ENCODE measurements around the gene FAM240A. TPM values are rescaled to one million over a fixed set of nuclear protein-coding genes. Genes with fewer than 3 reads are reported as not detected.

FAM240A gene
- total RNA-seq, 2 experiments from 2014 or later, result not detected

DNA sequence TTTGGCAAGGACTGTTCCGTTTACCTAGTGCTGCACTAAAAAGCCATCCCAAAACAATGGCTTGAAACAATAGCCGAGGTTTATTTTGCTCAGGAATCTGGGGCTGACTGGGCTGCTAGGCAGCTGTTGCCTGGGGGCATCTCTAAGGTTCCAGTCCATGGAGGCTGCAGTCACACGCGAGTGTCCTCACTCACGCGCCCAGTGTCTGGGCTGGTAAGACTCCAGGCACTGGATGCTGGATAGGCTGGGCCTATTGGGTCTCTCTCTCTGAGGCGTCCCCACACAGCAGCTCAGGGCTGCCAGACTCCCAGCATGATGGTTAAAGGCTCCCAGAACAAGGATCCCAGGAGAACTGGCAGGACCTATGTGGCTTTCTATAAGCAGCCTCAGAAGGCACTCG lies 47.0 kb downstream of the FAM240A start:
- CTCF ChIA-PET, result interaction anchor here (1.5 kb wide), 1 partner anchor 170 kb away, joined by 3 read pairs; no protein-coding TSS in a partner anchor
- POLR2A ChIA-PET, result no interaction called here

DNA sequence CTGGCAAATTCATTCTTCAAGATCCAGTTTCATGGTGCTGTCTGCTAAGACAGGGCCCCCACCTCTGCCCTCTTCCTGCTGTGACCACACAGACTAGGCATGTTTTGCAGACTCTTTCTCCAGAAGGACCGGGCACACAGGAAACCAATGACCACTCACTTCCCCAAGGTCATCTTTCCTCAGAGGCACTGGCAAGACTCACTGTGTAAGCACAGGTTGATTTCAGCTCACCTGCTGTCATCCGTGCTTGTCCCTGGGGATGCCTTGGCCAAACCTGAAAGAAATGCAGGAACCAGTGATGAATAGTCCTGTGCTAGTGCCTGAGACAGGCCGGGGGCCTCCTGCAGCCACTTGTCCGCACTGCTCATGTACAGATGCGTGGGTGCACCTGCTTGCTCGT lies 47.7 kb downstream of the FAM240A start:
- POLR2A ChIA-PET, result no interaction called here
- CTCF ChIA-PET, result interaction anchor here (1.5 kb wide), 1 partner anchor 171 kb away, joined by 3 read pairs; no protein-coding TSS in a partner anchor

- CTCF ChIA-PET, result no interaction called here
Observed at GRCh38 chr3:46660543-46661523, 48.5 kb downstream of the FAM240A start.

GRCh38 chr3:46661776-46662766 lies 49.7 kb downstream of the FAM240A start:
- CTCF ChIA-PET, result no interaction called here
- POLR2A ChIA-PET, result no interaction called here

More at GRCh38 chr3:46660543-46661523, 48.5 kb downstream of the FAM240A start:
- POLR2A ChIA-PET, result no interaction called here

GRCh38 chr3:46662771-46663551 lies 50.6 kb downstream of the FAM240A start:
- CTCF ChIA-PET, result no interaction called here
- POLR2A ChIA-PET, result no interaction called here

- CTCF ChIA-PET, result interaction anchor here (1.4 kb wide), 1 partner anchor 175 kb away, joined by 3 read pairs; no protein-coding TSS in a partner anchor
- POLR2A ChIA-PET, result no interaction called here
Observed at GRCh38 chr3:46663591-46664135, 51.3 kb downstream of the FAM240A start.

DNA sequence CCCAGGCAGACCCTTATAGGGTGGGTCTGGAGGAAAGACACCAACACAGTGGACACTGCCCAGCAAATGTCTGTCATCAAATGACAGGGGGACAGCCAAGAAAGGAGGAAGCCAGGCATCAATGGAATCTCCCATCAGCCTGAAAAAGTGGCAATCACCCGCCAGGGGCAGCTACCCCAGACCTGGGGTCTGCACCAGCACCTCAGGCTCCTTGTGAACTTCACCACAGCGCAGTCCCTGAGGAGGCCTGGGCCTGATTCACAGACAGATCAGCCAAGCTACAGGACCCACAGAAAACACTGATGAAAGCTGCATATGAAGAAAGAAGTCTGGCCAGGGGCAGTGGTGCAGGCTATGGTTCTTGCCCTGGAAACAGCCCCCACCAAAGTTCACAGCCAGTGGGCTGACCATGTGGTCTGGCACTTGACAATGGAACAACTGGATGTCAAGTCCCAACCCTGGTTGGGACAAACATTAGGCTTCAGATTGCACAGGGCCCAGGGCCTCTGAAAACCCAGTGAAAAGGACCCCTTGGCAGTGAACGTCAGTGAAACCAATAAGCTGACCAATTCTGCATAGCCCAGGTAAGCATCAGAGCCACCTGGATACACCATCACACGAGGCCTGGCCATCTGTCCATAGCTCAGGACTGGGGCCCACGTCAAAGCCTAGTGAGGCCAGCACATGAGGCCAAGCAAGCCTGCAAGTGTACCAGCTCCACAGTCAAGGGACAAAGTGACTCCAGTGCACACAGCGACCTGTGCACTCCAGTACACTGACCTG lies 52.1 kb downstream of the FAM240A start:
- ChIA-PET POLR2A (no interaction called here), CTCF (interaction anchor here (1.4 kb wide), 1 partner anchor 176 kb away, joined by 3 read pairs; no protein-coding TSS in a partner anchor)

DNA sequence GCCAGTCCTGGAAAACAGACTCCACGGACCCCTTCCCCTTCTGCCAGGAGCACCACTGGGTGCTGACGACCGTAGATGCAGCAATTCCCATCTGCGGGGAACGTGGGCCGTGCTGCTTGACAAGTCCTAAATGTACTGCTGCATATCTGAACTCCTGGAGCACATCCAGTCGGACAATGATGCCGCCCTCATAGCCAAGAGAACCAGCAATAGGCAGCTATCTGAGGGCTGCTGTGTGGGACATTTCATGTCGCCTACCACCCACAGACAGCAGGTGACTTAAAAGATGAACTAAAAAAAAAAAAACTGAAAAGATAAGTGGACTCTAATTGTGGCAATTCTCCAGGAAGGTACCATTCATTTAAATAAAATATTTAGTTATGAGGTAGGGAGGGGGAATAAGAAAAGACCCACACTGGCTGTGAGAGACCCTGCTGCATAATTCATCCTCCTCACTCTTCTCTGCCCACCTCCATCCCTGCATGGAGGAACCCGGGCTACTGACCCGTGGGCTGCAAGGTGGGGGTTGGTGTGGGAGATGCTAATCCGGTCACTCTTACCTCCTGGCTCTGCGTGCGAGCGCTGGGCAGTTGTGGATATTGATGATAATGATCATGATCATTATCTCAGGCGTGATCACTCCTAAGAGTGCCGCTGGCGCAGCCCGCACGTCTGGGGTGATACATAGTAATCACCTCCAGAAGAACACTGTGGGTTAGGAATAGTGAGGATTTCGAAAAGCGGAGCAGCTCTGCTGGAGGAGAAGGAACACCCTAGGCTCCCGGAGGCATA lies 52.8 kb downstream of the FAM240A start:
- ChIA-PET CTCF (interaction anchor here (1.4 kb wide), 1 partner anchor 177 kb away, joined by 3 read pairs; no protein-coding TSS in a partner anchor), POLR2A (no interaction called here)

GRCh38 chr3:46665763-46666452 lies 53.6 kb downstream of the FAM240A start:
- CTCF ChIA-PET, result no interaction called here
- POLR2A ChIA-PET, result interaction anchor here (0.6 kb wide), 1 partner anchor 476 kb away, joined by 3 read pairs; no protein-coding TSS in a partner anchor

DNA sequence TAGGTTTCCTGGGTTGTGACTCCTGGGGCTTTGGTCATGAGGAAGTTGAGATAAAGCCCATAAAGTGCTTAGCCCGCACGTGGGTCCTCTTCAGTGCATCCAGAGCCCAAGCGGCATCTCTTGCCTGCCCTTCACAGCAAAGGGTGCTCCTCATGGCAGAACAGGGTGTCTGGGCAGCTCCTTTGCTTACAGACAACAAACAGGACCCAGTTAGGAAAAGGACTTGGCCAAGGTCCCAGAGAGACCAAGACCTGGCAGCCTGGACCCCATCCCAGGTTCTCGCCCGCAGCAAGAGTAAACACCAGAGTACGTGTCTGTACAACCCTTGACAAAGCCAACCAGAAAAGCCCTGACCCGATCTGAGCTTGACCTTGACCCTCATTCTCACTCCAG lies 54.1 kb downstream of the FAM240A start:
- ChIA-PET CTCF (no interaction called here), POLR2A (interaction anchor here (0.6 kb wide), 1 partner anchor 475 kb away, joined by 3 read pairs; no protein-coding TSS in a partner anchor)

DNA sequence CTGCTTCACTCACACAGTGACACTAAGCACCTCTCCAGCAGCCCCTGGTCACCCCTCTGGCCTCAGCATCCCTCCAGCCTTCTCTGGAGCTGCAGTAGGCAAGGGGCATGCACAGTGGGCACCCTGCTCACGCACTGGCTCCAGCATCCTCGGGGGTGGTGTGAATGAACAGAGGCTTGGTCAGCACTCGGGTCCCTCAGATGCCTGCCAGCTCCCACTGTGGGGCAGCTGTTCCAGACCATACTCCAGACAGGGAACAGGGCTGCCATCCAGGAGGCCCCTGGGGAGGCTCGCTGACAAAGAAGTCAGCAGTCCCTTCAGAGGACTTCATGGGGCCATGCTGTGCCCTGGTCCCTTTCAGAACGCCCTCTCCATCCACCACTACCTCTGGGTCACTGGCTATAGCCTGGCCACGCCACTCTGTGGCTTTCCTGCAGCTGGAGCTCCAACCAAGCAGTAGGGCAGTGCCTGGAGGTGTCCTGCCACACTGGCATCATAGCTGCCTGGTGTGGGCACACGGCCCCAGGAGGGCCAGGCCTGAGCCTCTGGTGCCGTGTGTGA lies 54.8 kb downstream of the FAM240A start:
- ChIA-PET POLR2A (no interaction called here), CTCF (no interaction called here)

DNA sequence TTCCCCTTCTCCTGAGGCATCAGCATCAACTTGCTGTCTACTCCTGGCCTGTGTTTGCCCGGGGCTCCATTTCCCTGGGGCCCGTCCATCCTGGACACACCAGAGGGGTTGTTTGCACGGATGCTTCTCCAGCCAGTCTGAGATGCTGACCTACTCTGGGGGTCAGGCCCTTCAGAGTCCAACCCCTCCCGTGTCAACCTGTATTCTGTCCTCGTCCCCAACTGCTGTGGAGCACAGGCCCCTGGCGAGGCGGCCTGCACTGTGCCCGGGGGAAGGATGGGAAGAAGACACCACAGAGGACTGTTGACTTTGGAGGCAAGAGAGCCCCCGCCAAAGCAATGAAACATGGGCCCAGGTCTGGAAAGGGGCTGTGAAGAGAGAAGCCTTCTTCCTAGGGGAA lies 55.3 kb downstream of the FAM240A start:
- CTCF ChIA-PET, result no interaction called here
- POLR2A ChIA-PET, result no interaction called here

GRCh38 chr3:46668116-46668515 lies 55.8 kb downstream of the FAM240A start:
- POLR2A ChIA-PET, result no interaction called here
- CTCF ChIA-PET, result no interaction called here

DNA sequence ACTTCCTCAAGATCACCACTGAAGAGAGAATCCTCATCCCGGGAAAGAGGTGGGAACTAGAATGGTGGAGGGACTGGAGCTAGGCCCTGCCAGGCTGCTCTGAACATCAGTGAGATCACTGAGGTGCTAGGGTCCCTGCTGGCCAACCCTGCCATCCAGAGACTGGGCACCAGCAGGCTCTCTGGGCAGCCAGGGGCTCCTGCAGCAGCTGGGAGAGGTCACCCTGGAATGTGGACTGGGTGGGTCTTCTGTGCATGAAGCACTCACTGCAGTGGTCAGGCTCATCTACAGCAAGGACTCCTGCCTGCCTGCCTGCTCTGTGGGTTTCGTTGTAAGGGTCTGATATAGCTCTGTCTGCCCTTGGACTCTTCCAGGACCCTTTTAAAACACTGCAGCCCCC lies 56.3 kb downstream of the FAM240A start:
- ChIA-PET CTCF (no interaction called here), POLR2A (no interaction called here)

DNA sequence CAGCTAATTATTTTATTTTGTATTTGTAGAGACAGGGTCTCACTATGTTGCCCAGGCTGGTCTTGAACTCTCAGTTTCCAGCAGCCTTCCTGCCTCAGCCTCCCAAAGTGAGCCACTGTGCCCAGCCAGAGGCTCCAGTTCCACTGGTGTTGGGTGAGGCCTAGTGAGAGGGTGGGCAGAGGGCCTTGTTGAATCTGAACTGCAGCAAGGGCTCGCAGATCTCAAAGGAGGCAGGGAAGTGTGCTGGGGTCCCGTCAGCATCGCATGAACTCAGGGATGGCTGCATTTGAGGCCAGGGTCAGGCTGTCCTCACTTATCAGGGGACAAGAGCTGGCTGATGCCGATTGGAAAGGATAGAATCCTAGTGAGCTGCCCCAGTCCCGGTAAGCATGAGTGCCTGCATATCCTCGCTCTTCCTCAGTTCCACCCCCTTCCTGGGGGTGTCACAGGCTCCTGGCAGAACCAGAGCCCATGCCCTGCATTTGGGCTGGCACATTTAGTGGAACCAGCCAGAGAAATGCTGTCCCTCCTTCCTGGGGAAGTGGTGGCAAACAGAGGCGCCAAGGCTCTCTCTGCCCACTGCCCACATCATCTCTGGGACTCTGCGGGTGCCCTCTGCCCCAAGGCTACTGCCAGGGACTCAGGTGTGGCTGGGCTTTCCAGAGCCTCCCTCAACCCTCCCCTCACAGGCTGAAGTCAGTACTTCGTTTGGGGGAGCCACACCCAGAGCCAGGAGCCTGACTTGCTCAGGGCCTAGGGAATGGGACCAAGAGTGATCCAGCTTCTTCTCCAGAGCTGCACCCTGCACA lies 57.1 kb downstream of the FAM240A start:
- ChIA-PET CTCF (no interaction called here), POLR2A (no interaction called here)
